Activated CD4-positive, alpha-beta T cell treated with anti-CD3 and anti-CD28 coated beads, Interleukin-2, amount 50 U/mL, for 24 hours (primary cell): ENCODE data around the gene VSNL1.

ENCODE experiments used
- DNase-seq, 2 donors: peaks; one replicate each; pipeline ENCODE4 v3.0.0-alpha.2; 2020; ENCODE audit warnings: low read depth in 1 of 2, low spot score in 1 of 2

The VSNL1 gene

GRCh38 chr2:17580319-17580715 is 39.8 kb downstream of the VSNL1 start:
- DNase-seq, result no peak

- DNase-seq, result no peak
Measured at GRCh38 chr2:17581831-17582230, 41.3 kb downstream of the VSNL1 start.

- DNase-seq, result no peak
Measured at GRCh38 chr2:17583166-17583565, 42.7 kb downstream of the VSNL1 start.

- DNase-seq, result no peak
Measured at GRCh38 chr2:17583646-17584045, 43.1 kb downstream of the VSNL1 start.

- no peak for DNase-seq
Measured at GRCh38 chr2:17584689-17585088, 44.2 kb downstream of the VSNL1 start.

GRCh38 chr2:17587469-17587868 is 47.0 kb downstream of the VSNL1 start:
- no peak for DNase-seq

- no peak for DNase-seq
Measured at GRCh38 chr2:17588031-17588430, 47.5 kb downstream of the VSNL1 start.

- DNase-seq, result no peak
Measured at GRCh38 chr2:17589406-17590035, 49.0 kb downstream of the VSNL1 start.

GRCh38 chr2:17590342-17590911 is 49.9 kb downstream of the VSNL1 start:
- no peak for DNase-seq

GRCh38 chr2:17591846-17592245 is 51.4 kb downstream of the VSNL1 start:
- DNase-seq, result no peak

GRCh38 chr2:17592731-17593409 is 52.4 kb downstream of the VSNL1 start:
- DNase-seq, result no peak

GRCh38 chr2:17593445-17593840 is 52.9 kb downstream of the VSNL1 start:
- DNase-seq, result no peak

GRCh38 chr2:17593841-17594491 is 53.5 kb downstream of the VSNL1 start:
- DNase-seq, result no peak

GRCh38 chr2:17594533-17595401 is 54.3 kb downstream of the VSNL1 start:
- no peak for DNase-seq

- no peak for DNase-seq
Measured at GRCh38 chr2:17599617-17600016, 59.1 kb downstream of the VSNL1 start.

GRCh38 chr2:17600556-17601204 is 60.2 kb downstream of the VSNL1 start:
- no peak for DNase-seq

- no peak for DNase-seq
Measured at GRCh38 chr2:17604050-17604449, 63.6 kb downstream of the VSNL1 start.

GRCh38 chr2:17605696-17606095 is 65.2 kb downstream of the VSNL1 start:
- DNase-seq, result no peak

- no peak for DNase-seq
Measured at GRCh38 chr2:17606851-17607250, 66.4 kb downstream of the VSNL1 start.

GRCh38 chr2:17607379-17607778 is 66.9 kb downstream of the VSNL1 start:
- DNase-seq, result no peak

- no peak for DNase-seq
Measured at GRCh38 chr2:17608251-17608650, 67.8 kb downstream of the VSNL1 start.
